ENCODE data around the gene CLN6. TPM values are rescaled to one million over a fixed set of nuclear protein-coding genes. Genes with fewer than 3 reads are reported as not detected.
"Not testable (repeated sequence)": the region's sequence is repeated elsewhere in the genome, so short reads cannot be mapped to it uniquely, and the experiment has no call there.

Gene CLN6
- total RNA-seq, 1 donor from 2014 or later: 35.3 TPM

DNA sequence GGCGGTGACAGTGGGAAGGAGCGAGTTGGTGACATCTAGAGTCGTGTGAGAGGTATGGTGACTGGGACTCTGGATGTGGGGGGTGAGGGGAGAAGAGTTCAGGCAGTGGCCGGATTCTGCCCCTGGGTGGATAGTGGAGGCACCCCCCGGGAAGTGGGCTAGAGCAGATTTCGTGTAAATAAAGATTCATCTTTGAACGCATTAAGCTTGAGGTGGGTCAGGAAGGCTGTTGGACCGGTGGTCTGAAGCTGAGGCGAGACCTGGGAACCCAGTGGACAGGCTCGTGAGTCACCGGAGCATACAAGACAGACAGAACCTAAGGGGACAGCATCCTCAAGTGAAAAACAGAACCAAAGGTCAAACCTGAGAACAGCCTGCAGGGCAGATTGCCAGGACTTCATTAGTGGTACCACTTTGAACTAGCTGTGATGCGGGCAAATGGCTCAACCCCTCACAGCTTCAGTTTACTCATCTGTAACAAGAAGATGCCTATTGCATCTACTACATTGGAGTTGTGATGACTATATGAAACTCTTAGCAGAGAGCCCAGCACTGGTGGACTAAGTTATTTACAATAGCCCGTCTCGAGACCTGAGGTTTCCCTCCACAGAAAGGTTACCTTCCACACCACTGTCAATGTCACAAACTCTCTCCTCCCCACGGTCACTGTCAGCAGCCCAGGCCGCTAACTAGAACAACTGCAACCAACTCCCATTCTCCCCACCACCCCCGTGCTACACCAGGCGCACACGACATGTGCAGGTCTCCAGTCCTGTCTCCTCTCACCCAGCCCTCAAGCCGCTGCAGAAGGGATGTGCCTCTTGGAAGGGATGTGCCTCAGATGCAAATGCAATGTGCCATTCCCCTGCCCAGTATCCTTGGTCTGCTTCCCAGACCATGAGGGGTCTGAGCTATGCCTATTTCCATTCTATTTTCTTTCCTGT is 901 bp upstream of the CLN6 start:
- Mint-ChIP-seq H3K27ac (peak overlapping the region; percentile 84), H3K4me1 (peaks cover 39% of the 10 kb centered on the region), H3K36me3 (no peaks in the 10 kb centered on the region), H3K4me3 (peak overlapping the region; percentile 75), H3K27me3 (ENCODE audit: low read depth) (no peaks in the 10 kb centered on the region), H3K9me3 (no peaks in the 10 kb centered on the region)
- no peak for DNase-seq (ENCODE audit: low spot score in 2 of 2, unreplicated experiment in 2 of 2)
- TF ChIP-seq, protein P1, sequence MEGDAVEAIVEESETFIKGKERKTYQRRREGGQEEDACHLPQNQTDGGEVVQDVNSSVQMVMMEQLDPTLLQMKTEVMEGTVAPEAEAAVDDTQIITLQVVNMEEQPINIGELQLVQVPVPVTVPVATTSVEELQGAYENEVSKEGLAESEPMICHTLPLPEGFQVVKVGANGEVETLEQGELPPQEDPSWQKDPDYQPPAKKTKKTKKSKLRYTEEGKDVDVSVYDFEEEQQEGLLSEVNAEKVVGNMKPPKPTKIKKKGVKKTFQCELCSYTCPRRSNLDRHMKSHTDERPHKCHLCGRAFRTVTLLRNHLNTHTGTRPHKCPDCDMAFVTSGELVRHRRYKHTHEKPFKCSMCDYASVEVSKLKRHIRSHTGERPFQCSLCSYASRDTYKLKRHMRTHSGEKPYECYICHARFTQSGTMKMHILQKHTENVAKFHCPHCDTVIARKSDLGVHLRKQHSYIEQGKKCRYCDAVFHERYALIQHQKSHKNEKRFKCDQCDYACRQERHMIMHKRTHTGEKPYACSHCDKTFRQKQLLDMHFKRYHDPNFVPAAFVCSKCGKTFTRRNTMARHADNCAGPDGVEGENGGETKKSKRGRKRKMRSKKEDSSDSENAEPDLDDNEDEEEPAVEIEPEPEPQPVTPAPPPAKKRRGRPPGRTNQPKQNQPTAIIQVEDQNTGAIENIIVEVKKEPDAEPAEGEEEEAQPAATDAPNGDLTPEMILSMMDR (IDR thresholded peaks at IDR 0.05; ENCODE audit: unreplicated experiment): no peak

DNA sequence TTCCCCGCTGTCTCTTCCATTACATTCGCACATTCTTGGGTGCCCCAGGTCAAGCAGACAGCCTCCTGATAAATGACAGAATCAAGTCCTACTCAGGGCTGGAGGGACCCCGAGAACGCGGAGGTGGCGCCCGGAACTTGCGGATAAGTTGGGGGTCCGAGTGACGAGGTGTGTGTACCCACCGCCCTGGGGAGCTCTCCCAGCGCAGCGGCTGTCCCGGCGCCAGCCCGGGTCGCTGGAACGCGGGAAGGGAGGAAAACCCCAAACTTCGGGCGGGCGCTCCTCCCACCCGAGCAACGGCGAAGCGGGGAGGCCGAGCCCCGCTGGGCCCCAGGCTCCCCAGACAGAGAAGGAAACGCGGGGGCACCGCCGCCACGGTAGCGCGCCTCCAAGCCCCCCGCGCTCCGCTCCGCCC is 550 bp downstream of the CLN6 start:
- no peaks in the 10 kb centered on the region for H3K9me3 Mint-ChIP-seq
- no peaks in the 10 kb centered on the region for H3K27me3 Mint-ChIP-seq (ENCODE audit: low read depth)
- H3K36me3 Mint-ChIP-seq: peaks cover 2% of the 10 kb centered on the region
- TF ChIP-seq, protein P1 (IDR thresholded peaks at IDR 0.05; ENCODE audit: unreplicated experiment): no peak
- peak overlapping the region; percentile 84 for H3K27ac Mint-ChIP-seq
- H3K4me1 Mint-ChIP-seq: peaks cover 32% of the 10 kb centered on the region
- peak overlapping the region; percentile 81 for H3K4me3 Mint-ChIP-seq
- DNase-seq (ENCODE audit: low spot score in 2 of 2, unreplicated experiment in 2 of 2): no peak

DNA sequence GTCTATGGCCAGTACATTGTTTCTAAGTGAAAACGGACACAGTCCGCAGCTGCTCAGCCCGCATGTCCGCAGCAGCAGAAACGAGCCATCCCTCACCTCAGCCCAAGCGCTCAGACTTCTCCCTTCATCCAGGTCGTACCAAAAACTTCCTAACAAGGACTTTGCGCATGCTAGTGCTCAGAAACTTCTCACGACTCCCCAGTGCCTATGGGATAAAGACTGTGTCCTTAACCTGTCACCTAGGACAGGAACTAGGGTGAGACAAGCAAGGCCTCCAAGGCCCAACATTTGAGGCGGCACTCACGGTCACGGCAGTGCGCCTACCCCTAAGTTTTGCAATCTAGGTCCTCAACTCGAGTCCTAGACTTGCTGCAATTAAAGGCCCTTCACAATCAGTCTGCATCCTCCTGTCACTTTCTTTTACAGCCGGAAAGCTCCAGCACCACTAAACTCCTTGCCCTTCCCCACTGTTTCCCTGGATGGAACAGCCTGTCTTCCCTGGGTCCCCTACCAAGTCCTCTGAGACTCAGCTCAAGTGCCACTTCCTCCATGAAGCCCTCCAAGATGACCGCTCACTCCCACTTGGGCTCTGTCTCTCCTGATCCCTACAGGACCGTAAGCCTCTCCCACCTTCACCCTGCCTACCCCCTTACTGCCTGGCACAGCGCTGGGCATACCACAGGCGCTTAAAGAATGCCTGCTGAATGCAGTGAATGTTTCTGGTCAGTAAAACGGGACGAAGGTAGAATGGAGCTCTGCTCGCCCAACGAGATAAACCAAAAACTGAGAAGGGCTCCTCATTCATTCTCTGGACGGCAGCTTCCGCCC is 1.2 kb downstream of the CLN6 start:
- no peaks in the 10 kb centered on the region for H3K27me3 Mint-ChIP-seq (ENCODE audit: low read depth)
- H3K27ac Mint-ChIP-seq: peak overlapping the region; percentile 84
- peaks cover 2% of the 10 kb centered on the region for H3K36me3 Mint-ChIP-seq
- DNase-seq (ENCODE audit: low spot score in 2 of 2, unreplicated experiment in 2 of 2): no peak
- peak overlapping the region; percentile 81 for H3K4me3 Mint-ChIP-seq
- peaks cover 26% of the 10 kb centered on the region for H3K4me1 Mint-ChIP-seq
- TF ChIP-seq, protein P1 (IDR thresholded peaks at IDR 0.05; ENCODE audit: unreplicated experiment): no peak
- H3K9me3 Mint-ChIP-seq: no peaks in the 10 kb centered on the region

DNA sequence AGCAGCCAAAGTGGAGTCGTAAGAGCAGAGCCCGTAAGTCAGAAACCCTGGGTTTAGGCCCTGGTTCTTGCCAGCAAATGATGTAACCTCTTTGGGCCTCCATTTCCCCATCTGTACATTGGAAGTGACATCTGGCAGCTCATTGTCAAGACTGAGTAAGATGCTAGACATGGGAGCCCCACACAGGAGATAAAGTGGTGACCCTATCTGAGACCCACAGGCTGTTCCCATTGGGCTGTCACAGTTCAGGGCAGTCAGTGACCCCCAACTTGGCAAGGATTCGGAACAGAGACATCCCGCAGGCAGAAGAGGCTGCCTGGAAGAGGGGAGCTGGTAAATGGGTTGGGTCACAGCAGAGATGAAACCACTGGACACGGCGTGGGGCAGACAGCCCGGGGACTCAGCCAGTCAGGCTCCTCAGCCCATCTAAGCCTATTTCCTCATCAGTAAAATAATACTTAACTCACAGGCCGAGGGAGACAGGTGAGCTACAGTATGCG is 1.8 kb downstream of the CLN6 start:
- no peak for DNase-seq (ENCODE audit: low spot score in 2 of 2, unreplicated experiment in 2 of 2)
- peaks cover 6% of the 10 kb centered on the region for H3K36me3 Mint-ChIP-seq
- peak overlapping the region; percentile 22 for H3K27ac Mint-ChIP-seq
- peaks cover 4% of the 10 kb centered on the region for H3K9me3 Mint-ChIP-seq
- H3K27me3 Mint-ChIP-seq (ENCODE audit: low read depth): no peaks in the 10 kb centered on the region
- peak overlapping the region; percentile 81 for H3K4me3 Mint-ChIP-seq
- peaks cover 25% of the 10 kb centered on the region for H3K4me1 Mint-ChIP-seq
- TF ChIP-seq, protein P1 (IDR thresholded peaks at IDR 0.05; ENCODE audit: unreplicated experiment): no peak

DNA sequence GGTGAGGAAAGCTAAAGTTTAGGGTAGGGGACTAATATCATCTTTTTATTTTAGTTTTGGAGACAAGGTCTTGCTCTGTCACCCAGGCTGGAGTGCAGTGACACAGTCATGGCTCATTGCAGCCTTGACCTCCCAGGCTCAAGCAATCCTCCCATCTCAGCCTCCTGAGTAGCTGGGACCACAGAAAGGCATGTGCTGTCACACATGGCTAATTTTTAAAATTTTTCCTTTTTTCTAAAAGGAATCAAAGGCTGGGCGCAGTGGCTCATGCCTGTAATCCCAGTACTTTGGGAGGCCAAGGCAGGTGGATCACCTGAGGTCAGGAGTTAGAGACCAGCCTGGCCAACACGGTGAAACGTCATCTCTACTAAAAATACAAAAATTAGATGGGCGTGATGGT is 4.1 kb downstream of the CLN6 start:
- not testable (repeated sequence) for H3K4me3 Mint-ChIP-seq; DNase-seq (ENCODE audit: low spot score in 2 of 2, unreplicated experiment in 2 of 2); H3K27ac Mint-ChIP-seq; H3K36me3 Mint-ChIP-seq; H3K27me3 Mint-ChIP-seq (ENCODE audit: low read depth); H3K9me3 Mint-ChIP-seq
- H3K4me1 Mint-ChIP-seq: peaks cover 22% of the 10 kb centered on the region

All from mesothelial cell of epicardium (in vitro differentiated cells).